Measurements from ENCODE around the gene C1orf226. TPM values are rescaled to one million over a fixed set of nuclear protein-coding genes. Genes with fewer than 3 reads are reported as not detected.

The C1orf226 gene
- total and polyA plus RNA-seq, 10 of the 15 experiments (the other 5 are each of a cell fraction or from before 2014, with no cell fraction given): not detected

GRCh38 chr1:162387226-162388082, 5.9 kb downstream of the C1orf226 start (continued):
- TF ChIP-seq ZBTB40 (IDR thresholded peaks at IDR 0.05; ENCODE audit: borderline replicate concordance): no peak

DNA sequence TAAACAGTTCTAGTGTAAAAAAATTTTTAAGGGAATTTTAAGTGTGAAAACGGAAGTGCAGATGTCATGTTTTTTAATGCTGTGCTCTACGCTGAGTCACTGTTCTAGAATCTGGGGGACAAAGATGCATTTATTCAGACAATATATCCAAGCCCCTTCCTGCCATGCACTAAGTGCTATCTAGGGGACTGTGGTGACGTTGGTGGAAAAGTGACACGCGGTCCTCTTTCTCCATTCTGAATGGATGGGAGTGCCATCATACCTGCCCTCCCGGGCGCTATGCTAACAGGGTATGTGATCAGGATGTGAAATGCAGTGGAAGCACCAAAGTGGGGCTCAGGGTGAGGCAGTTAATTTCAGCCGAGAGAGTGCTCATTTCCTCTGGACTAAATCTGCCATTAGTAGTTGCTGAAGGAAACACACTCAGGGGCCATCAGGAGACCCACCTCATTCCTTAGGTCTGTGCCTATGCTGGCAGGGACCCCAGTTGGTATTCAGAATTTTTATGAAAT, 6.6 kb downstream of the C1orf226 start:
- H3K4me1 ChIP-seq (ENCODE audit: control insufficient read depth, insufficient read depth, low read length): 0 out of 2 replicates have a peak, but pooled peaks cover 4% of the 10 kb centered on the region
- no peak for ATAC-seq
- H3K36me3 ChIP-seq (ENCODE audit: control insufficient read depth in 2 of 2, insufficient read depth in 2 of 2, low read length in 1 of 2): no peaks in the 10 kb centered on the region
- no peak overlapping the region for H3K4me3 ChIP-seq
- intact Hi-C loops (cut with micrococcal nuclease; ENCODE audit: unreplicated experiment) (no loop called here), in situ Hi-C loops (cut with MboI) (no loop called here)
- CTCF ChIA-PET: interaction anchor here (1.5 to 6.9 kb wide), 5 partner anchors 8 to 332 kb away, joined by 4 to 126 read pairs (median 30); partner anchors contain the start of gene C1orf226
- H3K4me2 ChIP-seq (ENCODE audit: control insufficient read depth, insufficient read depth): no peak overlapping the region
- no peaks in the 10 kb centered on the region for H3K79me2 ChIP-seq (ENCODE audit: control insufficient read depth, insufficient read depth, low read length)
- H3K9ac ChIP-seq (ENCODE audit: control insufficient read depth, insufficient read depth, low read length): no peak overlapping the region
- H3K27ac ChIP-seq (ENCODE audit: control insufficient read depth, insufficient read depth): no peak overlapping the region
- DNase-seq (ENCODE audit: low read depth, low spot score): no peak
- no peak for FAIRE-seq
- H3K27me3 ChIP-seq (replicated peaks in 1 of 2; ENCODE audit: control insufficient read depth in 2 of 2, insufficient read depth in 2 of 2, low read length in 1 of 2): no peaks in the 10 kb centered on the region
- SMC1A ChIA-PET (ENCODE audit: uncharacterized antibody, unreplicated experiment): interaction anchor here (1.1 to 6.4 kb wide), 4 partner anchors 16 to 332 kb away, joined by 3 to 84 read pairs (median 8); no protein-coding TSS in a partner anchor
- H2AFZ ChIP-seq (ENCODE audit: control insufficient read depth, low read depth, low read length): no peak overlapping the region
- H4K20me1 ChIP-seq (ENCODE audit: control insufficient read depth, insufficient read depth): no peaks in the 10 kb centered on the region
- H3K9me3 ChIP-seq (replicated peaks; ENCODE audit: control insufficient read depth, insufficient read depth, low read length): no peaks in the 10 kb centered on the region
- no TSS peak for BruUV-seq (replicated peaks)
- 40% methylated on average over 8 of the region's 8 CpGs for WGBS (ENCODE audit: insufficient coverage, insufficient replicate concordance, low lambda C conversion rate, missing lambda C conversion rate)
- POLR2A ChIA-PET: no interaction called here
- RAD21 ChIA-PET (ENCODE audit: unreplicated experiment): interaction anchor here (6.4 kb wide), 1 partner anchor 32 kb away, joined by 83 read pairs; no protein-coding TSS in a partner anchor
- TF ChIP-seq BCLAF1 (IDR thresholded peaks at IDR 0.05) (no peak), CHD1 (IDR thresholded peaks at IDR 0.05; ENCODE audit: low read depth, low read length) (no peak), SKIL (IDR thresholded peaks at IDR 0.05; ENCODE audit: low read depth, poor library complexity, severe bottlenecking) (no peak), NR2C2 (IDR thresholded peaks at IDR 0.05; ENCODE audit: borderline replicate concordance, control insufficient read depth, insufficient read length, low read depth) (no peak), RB1 (IDR thresholded peaks at IDR 0.05; ENCODE audit: borderline replicate concordance) (no peak), ZNF384 (IDR thresholded peaks at IDR 0.05; ENCODE audit: borderline replicate concordance, low read depth, low read length) (no peak)
- TF ChIP-seq, protein P1, sequence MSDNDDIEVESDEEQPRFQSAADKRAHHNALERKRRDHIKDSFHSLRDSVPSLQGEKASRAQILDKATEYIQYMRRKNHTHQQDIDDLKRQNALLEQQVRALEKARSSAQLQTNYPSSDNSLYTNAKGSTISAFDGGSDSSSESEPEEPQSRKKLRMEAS (IDR thresholded peaks at IDR 0.05; ENCODE audit: low read depth, low read length): no peak
